GM18861 (cell line): ENCODE results near the gene NAPG.
"Not testable (repeated sequence)": the region's sequence is repeated elsewhere in the genome, so short reads cannot be mapped to it uniquely, and the experiment has no call there.

Source experiments
- ATAC-seq: cut with Tn5 transposase; IDR thresholded peaks from one replicate; pipeline ENCODE4 v1.9.1; 2021; ENCODE audit not compliant: unreplicated experiment

Gene NAPG

DNA sequence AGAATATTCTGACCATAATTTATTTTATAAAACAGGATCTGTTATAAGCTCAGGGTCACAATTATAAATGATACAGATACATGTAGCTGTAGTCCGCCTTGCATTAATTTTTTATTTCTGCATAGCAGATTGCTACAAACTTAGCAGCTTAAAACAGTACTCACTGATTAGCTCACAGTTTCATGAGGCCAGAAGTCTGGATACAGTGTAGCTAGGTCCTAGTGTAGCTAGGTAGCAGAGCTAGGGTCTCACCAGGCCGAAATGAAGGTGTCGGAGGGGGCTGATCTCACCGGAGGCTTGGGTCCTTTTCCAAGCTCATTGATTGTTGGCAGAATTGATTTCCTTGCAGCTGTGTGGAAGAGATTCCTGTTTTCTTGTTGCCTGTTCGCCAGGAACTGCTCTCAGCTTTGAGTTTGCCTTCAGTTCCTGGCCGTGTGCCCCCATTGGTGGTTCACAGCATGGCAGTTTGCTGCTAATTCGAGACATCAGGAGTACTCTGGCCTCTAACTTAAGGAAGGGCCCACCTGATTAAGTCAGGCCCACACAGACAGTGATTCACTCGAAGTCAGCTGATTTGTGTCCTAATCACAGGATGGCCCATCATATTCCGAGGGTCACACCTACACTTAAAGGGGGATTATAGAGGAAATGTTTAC is 18.4 kb downstream of the NAPG start:
- no peak for ATAC-seq

- no peak for ATAC-seq
Measured at GRCh38 chr18:10546557-10547300, 20.9 kb downstream of the NAPG start.

GRCh38 chr18:10552226-10552625 is 26.4 kb downstream of the NAPG start:
- no peak for ATAC-seq

DNA sequence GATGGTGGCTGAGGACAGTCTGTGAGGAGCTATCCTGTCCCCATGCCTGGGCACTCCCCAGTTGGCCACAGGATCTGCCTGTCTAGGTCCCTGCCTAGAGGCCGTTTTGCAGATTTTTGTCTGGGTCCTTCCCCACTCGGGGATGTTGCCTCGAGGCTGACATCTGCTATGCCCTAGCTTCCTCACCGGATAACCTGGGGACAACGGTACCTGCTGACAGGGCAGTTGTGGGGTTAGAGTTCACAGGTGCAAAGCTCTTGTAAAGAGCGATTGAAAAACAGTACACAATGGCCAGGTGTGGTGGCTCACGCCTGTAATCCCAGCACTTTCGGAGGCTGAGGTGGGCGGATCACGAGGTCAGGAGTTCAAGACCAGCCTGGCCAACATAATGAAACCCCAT is 30.4 kb downstream of the NAPG start:
- not testable (repeated sequence) for ATAC-seq

DNA sequence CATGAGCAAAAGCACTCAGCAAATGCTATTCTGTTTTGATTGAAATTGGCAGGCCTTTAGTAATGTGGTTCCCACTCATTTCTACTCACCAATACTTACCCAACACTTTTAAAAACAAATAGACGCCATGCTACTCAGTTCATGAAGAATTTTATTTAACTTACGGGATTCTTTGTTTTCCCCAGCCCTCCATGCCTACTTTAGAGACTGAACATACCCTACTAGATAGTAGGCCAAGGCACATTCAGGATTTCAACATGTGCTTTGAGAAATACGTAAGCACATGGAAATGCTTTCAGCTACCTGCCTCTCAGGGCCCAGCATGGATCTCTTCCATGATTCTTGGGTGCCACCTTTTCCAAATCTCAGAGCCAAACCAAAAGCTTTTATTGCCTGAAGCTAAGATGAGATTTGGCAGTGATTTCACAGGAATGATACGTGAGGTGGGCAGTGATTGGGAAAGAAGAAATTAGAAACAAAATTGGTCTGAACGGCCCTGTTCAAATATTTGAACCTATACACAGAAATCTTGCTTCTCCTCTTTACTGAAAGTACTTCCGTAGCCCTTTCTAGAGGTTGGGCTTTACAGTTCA is 31.4 kb downstream of the NAPG start:
- ATAC-seq: no peak

GRCh38 chr18:10558243-10558966 is 32.6 kb downstream of the NAPG start:
- no peak for ATAC-seq

DNA sequence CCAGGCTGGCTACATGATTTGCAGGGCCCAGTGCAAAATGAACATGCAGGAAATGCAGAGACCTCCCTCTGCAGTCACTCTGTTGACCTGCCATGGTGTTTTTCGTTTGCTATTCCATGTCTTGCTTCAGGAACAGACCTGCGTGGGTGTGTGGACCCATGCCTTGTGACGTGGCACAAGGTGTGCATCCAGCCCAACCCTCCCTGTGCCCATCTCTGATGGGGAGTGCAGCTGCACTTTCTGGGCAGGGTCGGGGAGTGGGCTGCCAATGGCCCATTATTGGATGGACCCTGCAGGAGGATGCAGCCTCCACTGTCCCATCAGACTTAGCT is 33.1 kb downstream of the NAPG start:
- ATAC-seq: no peak

DNA sequence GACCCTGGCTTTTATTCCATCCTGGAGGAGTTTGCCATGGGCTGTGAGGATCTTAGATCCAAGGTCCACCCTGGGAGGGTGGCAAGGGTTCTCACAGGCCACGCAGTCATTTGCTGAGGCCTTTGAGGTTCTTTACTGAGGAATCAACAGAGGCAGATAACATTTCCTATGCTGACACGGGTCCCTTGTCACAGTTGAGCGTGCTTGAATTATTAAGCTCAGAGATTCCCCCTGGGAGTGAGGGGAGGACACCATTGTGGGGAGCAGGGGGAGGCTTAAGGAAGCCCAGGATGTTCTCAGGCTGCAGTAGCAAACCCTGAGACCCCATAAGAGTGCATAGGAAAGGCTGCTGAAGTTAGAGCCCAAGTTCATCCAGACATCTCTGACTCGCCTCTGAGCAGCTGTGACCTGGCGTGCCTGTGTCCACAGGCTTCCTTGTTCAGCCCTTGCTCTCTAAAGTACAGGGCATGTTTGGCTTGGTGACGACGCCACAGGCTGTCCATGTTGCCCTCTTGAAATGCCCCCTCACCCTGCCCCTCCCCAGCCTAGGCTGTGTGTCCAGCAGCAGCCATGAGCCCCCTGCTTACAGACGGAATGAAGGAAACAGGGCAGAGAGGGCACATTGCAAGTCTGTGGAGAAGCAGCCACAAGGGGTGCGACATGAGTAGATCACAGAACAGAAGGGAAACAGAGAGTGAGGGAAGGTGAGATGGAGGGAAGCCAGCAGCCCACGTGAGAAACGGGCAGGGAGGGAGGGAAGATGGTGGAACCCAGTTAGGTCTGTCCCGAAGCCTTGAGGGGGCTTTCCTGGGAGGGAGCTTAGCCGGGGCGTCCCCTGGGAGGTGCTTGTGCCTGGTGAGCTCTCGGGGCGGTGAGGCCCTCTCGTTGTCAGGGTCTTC is 34.0 kb downstream of the NAPG start:
- ATAC-seq: no peak

DNA sequence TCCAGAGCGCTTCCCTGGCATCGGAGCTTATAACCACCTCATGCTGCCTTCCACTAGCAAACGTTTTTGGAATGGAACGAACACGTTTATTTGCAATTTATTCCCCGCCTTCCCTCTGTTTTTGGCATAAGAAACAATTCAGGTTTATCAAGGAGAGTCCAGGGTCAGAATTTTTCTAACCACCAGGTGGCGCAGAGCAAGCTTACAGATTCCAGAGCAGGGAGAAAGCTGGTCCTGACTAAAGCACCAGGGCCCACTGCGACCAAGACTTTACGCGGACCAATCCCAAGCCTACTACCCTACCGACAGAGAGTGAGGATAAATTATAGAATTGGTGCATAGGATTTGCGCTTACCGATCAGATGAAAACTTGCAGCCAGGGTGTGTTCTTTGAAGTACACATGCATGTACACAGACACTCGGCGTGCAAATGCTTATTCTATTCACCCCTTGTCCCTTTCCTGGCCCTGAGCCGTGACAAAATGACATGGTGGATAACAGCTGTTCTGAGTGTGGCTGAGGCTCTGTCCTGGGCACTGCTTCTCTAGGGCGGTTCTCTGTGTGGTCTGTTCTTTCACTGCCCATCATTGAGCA is 34.7 kb downstream of the NAPG start:
- ATAC-seq: no peak

- no peak for ATAC-seq
Measured at GRCh38 chr18:10562773-10563160, 36.9 kb downstream of the NAPG start.

DNA sequence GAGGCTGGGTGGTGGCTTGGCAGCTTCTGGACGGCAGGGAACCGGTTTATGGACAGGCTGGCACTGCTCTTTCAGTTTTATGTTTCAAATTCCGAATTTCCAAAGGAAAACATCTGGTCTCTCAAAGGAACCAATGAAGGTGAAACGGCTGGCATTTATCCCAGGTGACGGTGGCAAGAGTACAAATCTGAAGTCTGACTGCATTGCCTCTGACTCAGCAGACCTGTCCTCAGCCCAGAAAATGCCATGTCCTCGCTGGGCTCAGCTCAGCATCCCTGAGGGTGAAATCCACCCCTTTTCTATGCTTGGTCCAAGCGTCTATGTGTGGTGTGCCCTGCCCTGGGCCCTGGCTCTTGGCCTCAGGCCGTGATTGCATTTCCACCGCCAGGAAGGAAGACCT is 38.1 kb downstream of the NAPG start:
- ATAC-seq: no peak

DNA sequence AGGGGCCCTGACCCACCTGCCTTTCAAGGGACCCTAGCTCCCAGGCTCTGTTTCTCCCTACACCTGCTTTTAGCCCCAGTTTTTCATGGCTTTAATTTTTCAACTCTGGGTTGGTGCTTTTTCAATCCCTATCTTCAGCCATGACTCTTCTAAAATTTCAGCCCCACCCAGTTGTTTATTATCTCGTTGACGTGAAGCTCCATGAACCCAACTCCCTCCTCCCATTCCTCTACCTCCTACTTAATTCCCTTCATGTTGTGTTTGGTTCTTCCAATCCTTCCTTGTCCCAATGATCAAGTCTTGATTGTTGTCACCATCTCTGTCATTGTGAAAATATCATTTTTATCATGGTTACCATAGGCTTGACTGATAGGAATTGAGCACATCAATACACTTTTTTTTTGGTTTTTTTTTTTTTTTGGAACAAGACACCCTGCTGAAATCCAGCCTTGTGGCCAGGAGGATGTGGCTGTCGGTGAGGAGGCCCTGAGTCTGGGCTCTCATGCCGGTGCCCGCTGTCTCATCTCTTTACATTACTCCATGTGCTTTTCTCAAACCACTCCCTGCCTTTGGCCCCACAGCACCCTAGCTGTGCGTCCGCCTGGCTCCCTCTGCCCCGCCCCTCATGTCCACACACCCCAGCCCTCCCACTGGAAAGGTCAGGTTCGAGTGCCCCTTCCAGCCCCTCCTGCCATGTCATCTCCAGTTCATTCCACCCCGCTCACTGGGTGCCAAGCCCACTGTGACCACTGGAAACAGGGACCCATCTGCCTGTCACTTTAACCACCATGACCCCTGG is 39.3 kb downstream of the NAPG start:
- no peak for ATAC-seq

- ATAC-seq: no peak
Measured at GRCh38 chr18:10565835-10566234, 40.0 kb downstream of the NAPG start.

DNA sequence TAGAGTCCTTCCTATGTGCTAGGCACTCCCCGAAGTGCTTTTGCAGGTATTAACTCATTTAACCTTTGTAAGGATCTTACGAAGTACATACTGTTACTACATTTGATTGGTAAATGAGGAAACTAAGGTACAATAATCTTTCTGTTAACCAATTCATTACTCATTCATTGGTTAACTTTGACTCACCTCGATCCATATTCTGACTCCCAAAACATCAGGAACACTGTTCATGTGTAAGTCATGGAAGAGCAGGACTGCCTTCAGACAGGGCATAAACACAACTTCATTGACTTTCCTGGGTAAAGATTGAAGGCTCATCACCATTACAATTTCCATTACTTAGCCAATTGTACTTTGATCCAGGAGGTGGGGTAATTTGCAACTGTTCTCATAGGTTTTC is 40.6 kb downstream of the NAPG start:
- ATAC-seq: no peak

- ATAC-seq: not testable (repeated sequence)
Measured at GRCh38 chr18:10569941-10570340, 44.1 kb downstream of the NAPG start.

DNA sequence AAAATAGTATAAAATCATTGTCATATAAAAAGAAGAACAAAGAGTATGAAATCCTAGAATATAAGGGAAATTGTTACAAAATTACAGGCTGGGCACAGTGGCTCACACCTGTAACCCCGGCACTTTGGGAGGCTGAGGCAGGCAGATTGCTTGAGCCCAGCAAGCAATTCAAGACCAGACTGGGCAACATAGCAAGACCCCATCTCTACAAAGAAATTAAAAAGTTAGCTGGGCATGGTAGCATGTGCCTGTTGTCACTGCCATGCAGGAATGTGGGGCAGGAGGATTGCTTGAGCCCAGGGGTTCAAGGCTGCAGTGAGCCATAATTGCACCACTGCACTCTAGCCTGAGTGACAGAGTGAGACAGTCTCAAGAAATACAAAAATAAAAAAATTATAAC is 44.8 kb downstream of the NAPG start:
- no peak for ATAC-seq

DNA sequence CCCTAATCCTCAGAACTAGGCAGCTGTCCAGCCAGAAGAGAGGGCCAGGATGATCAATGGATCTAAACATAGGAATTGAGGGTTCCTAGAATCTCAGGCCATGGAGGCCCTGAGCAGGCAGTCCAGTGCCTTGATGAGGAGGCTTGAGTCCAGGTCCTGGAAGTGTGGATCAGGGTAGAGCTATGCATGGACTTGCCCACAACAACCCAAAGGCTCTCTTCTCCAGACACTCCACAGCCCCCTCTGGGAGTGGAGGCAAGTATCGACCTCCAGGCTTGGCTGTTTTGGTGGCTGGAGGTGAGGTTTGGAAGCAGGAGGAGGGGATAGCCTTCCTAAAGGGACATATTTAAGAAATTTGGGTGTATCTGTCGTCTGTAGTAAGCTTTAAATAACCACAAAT is 45.7 kb downstream of the NAPG start:
- no peak for ATAC-seq

DNA sequence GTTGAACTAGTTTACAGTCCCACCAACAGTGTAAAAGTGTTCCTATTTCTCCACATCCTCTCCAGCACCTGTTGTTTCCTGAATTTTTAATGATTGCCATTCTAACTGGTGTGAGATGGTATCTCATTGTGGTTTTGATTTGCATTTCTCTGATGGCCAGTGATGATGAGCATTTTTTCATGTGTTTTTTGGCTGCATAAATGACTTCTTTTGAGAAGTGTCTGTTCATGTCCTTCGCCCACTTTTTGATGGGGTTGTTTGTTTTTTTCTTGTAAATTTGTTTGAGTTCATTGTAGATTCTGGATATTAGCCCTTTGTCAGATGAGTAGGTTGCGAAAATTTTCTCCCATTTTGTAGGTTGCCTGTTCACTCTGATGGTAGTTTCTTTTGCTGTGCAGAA is 47.4 kb downstream of the NAPG start:
- not testable (repeated sequence) for ATAC-seq

DNA sequence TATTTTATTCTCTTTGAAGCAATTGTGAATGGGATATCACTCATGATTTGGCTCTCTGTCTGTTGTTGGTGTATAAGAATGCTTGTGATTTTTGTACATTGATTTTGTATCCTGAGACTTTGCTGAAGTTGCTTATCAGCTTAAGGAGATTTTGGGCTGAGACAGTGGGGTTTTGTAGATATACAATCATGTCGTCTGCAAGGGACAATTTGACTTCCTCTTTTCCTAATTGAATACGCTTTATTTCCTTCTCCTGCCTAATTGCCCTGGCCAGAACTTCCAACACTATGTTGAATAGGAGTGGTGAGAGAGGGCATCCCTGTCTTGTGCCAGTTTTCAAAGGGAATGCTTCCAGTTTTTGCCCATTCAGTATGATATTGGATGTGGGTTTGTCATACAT is 48.6 kb downstream of the NAPG start:
- not testable (repeated sequence) for ATAC-seq
